GM18502 (cell line): ENCODE measurements around the gene SCGB1C1.
"Not testable (repeated sequence)": the region's sequence is repeated elsewhere in the genome, so short reads cannot be mapped to it uniquely, and the experiment has no call there.

Experiments used
- ATAC-seq: cut with Tn5 transposase; IDR thresholded peaks from one replicate; pipeline ENCODE4 v1.9.1; 2021; ENCODE audit warnings: mild to moderate bottlenecking; ENCODE audit not compliant: unreplicated experiment, poor library complexity

The SCGB1C1 gene

DNA sequence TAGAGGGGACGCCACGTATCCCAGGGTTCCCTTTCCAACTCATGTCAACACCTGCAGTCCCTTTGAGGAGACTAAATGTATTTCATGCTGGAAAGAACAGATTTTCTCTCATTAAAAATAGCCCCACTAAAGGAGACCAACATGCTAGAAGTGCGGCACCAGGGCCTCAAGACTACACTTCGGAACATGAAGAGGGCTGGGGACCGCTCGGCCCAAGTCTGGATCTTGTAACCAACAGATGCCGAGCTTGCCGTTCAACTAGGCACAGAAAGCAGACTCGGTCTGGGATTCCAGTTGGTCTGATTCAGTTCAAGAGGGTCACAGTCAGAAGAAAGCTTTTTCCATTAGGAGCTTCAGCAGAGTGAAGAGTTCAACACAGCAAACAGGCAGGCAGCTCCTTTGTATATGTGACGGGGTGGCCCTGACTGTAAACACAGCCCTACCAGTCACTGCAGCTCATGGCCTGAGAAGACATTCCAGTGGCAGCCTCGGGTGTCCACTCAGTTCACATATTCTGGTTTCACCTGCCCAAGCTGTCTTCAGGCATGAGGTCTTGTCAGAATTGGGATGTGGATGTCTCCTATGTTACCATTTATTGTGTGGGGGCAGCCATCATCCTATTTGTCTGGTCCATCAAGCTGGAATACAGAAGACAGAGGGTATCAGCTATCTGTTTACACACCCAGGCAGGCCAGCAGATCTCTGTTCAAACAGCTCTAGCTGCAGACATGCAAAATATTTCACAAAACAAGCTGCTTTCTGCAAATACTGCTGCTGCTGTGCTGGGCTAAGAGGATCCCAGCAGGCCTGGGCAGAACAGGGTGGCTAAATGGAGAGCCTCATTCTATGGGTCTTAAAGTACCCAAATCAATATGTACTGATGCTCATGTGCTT lies 23.4 kb downstream of the SCGB1C1 start:
- ATAC-seq = no peak

DNA sequence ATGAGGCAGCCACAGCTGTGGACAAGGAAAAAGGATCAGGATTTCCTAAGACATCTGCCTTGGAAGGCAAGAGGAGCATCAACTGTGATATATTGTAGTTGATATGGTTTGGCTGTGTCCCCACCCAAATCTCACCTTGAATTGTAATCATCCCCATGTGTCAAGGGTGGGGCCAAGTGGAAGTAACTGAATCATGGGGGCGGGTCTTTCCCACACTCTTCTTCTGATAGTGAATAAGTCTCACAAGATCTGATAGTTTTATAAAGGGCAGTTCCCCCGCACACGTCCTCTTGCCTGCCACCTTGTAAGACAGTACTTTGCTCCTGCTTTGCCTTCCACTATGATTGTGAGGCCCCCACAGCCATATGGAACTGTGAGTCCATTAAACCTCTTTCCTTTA lies 24.8 kb downstream of the SCGB1C1 start:
- ATAC-seq = no peak

DNA sequence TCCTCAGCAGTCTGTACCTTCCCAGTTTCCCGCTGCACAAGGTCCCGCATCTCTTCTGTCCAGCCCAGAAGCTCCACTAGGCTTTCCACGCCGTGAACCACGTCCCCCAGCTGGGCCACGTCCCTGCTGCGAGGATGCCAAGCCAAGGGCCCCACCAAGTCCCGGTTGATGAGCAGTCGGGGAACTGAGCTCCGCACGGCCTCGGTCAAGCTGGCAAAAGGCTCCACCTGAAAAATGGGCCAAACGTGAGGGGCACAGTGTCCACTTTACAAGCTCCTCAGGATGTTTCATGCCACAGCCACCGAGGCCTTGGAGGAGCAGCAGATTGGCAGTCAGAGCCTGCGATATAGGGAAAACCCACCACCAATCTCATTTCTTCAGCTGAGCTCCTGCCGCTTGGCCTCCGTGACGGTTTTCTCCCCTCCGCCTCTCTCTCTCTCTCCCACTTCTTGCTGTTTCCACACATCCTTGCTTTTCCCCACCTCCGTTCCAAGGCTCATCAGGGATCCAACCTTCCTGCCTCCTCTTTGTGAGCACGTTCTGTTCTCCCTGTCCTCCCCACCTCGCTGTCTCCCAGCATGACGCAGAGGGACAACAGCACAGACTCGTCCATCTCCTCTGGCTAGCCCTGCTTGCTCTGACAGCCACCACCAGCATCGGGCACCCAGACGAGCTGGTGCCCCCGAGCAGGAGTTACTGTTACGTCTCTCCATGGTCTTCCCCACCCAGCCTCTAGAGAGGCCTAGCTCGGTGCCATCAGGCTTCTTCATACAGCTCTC lies 26.1 kb downstream of the SCGB1C1 start:
- ATAC-seq = no peak

DNA sequence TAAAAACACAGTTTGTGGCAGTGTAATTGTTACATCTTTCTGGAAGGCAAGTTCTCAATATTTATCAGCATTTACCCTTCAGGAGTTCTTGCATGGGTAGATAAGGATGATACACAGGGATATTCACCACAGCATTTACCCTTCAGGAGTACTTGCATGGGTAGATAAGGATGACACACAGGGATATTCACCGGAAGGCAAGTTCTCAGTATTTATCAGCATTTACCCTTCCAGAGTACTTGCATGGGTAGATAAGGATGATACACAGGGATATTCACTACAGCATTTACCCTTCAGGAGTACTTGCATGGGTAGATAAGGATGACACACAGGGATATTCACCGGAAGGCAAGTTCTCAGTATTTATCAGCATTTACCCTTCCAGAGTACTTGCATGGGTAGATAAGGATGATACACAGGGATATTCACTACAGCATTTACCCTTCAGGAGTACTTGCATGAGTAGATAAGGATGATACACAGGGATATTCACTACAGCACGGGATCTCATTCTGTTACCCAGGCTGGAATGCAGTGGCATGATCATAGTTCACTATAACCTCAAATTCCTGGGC lies 27.9 kb downstream of the SCGB1C1 start:
- ATAC-seq = not testable (repeated sequence)

DNA sequence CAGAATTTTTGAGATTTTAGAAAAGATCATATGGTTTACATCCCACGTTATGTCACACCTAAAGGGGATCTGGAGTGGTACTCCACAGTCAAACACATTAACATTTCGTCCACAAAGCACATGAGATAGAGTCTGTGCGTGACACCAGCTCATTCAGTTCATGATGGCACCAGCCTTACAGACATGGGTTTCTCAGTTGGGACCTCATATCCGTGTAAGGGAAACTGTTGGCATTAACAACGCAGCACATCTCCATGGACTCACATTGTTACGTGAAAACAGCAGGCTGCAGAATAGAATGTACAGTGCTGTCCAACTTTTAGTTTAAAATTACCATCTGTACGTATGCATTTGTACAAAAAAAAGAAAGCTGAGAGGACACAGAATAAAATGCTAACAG lies 28.7 kb downstream of the SCGB1C1 start:
- no peak for ATAC-seq

- no peak for ATAC-seq
Measured at GRCh38 chr11:221998-222789, 29.3 kb downstream of the SCGB1C1 start.

- no peak for ATAC-seq
Measured at GRCh38 chr11:223026-223789, 30.3 kb downstream of the SCGB1C1 start.

DNA sequence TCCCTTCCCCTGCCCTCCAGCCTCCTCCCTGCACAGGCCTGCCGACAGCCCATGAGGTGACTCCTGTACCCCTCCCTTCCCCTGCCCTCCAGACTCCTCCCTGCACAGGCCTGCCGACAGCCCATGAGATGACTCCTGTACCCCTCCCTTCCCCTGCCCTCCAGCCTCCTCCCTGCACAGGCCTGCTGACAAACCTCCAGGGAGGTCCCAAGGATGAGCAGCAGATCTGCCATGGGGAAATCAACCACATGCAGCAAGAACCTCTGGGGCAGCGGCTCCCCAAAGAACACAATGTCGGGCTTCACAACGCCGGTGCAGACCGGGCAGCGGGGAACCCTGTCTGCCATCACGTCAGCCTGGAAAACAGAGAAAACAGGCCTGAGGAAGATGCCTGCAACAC lies 31.0 kb downstream of the SCGB1C1 start:
- no peak for ATAC-seq

DNA sequence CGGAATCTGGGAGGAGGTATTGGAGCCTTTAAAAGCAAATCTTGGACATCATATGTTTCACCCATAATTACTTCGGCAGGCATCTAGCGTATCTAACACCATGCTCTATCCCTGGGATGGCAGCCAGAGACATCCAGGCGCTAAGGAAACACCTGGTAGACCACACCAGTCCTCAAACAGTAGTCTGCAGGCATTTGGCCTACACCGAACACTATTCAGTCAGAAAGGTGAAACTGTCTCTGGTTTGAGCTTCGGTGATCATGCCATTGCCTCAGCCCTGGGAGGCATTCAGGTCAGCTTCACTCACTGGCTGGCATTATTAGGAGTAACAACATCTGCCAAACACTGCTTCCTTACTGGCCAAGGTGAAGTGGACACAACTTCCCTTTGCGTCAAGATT lies 31.5 kb downstream of the SCGB1C1 start:
- ATAC-seq = no peak

DNA sequence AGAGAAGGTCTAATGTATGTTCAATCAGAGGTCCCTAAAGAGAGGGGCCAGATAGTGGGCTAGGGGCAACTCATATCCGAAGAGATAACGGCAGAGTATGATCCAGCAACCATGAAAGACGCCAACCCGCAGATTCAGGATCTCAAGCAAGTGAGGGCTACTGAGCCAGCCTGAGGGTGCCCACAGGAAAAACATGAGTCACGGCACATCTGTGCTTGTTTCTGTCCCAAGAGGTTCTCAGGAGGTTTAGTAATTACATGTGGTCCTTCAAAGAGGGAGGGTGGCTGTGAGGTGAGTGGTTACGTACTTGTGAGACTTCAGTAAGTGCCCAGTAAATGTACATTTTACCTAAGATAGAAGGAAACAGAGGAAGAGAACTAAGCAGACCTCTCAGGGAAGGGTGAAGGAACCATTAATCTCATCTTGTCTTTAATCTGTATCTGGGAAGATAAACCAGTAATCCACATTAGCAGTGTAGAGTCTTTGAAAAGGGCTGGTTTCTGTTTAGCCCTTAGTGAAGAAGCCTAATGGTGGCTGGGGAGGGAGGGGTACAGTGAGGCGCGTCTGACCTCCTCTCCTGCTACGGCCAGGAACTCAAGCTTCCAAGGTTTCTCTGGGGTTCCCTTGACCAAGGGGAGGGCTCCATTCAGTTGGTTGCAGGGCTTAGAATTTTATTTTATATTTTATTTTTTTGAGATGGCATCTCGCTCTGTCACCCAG lies 33.0 kb downstream of the SCGB1C1 start:
- no peak for ATAC-seq

DNA sequence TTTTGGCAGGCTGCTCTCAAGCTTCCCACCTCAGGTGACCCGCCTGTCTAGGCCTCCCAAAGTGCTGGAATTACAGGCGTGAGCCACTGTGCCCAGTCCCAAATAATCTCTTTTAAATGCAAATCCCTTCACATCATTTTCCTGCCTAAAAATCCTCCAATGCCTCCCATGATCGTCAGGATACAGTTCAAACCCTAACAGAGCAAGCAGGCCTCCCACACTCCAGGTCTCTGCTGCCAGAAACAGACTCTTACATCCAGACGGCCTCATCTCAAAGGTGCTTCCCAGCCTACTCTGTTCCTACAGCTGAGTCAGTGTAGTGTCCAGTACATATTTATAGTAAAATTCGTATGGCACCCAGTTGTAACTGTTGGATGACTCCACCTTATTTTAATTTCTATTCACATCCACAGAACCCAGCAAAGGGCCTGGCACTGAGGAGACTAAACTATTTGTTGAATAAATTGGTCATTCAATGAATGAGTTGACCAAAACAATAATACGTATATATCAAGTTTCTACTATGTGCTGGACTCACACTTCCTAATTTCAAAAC lies 35.0 kb downstream of the SCGB1C1 start:
- ATAC-seq = no peak

DNA sequence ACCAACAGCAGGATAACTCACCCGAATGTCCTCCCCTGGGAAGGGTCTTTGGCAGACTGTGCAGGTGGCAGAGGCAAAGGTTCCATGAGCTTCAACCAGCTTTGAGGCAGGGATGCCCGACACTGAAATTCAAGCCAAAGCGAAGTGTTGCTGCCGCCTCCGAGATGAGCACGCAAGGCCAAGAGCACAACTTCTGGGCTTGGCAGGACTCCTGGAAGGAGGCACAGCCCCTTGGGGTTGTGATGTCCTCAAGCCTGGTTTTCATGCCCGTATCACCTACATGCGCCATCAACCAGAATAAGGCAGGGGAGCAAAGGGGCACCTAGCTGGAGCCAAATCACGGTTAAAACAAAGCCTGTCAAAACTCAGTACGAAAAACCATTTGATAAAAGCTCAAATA lies 37.6 kb downstream of the SCGB1C1 start:
- ATAC-seq = no peak

- no peak for ATAC-seq
Measured at GRCh38 chr11:232783-233565, 40.1 kb downstream of the SCGB1C1 start.

GRCh38 chr11:235180-235579 lies 42.3 kb downstream of the SCGB1C1 start:
- ATAC-seq = no peak

GRCh38 chr11:235609-235996 lies 42.7 kb downstream of the SCGB1C1 start:
- ATAC-seq = peak; percentile 15

DNA sequence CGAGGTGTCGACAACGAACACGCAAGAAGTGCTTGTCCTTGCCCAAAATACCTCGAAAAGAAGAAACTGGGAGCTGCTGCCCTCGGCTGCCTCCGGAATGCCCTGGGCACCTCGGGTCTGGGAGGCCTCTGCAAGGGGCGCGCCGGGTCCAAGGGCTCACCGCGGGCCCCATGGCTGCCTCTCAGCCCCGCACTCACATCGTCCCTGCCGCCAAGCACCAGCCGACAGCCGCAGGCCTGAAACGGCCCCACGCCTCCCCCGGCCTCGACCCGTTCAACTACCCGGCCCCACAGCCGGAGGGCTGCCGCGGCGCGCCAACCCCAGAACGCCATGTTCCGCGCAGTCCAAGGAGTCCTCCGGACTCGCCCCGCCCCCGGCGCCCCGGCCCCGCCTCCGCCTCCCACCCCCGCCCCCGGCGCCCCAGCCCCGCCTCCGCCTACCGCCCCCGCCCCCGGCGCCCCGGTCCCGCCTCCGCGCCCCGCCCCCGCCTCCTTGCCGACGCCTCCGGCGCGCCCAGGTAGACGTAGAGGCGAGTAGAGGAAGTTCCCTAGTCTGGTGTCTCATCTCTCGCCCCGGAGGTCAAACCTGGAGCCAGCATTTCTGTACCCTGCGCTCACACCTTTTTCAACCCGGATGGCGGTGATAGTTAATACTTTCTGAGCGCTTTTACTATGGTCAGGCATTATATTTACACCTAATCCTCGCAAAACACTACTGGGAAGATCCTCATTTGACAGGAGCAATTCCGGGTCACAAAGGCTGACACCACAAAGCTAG lies 43.3 kb downstream of the SCGB1C1 start, which contains the start of gene SIRT3:
SIRT3 (minus strand) TSS at position 346 of the 777 bp plus-strand sequence; CDS start at position 332, 14 bp downstream.
- peak; percentile 78 for ATAC-seq
